H1 (cell line): ENCODE data around the gene GRK5. TPM values are rescaled to one million over a fixed set of nuclear protein-coding genes. Genes with fewer than 3 reads are reported as not detected.

ENCODE experiments used
- CTCF ChIA-PET: fragments of 300-600 bp; sonication (Branson Sonifier 250); formaldehyde crosslinking; loops from one replicate; lab custom pipeline; 2021; ENCODE audit not compliant: partially characterized antibody; lab: Charles Lee
- POLR2A ChIA-PET: fragments of 300-600 bp; sonication (Branson Sonifier 250); formaldehyde crosslinking; loops from one replicate; lab custom pipeline; 2021; ENCODE audit warnings: inconsistent platforms; ENCODE audit not compliant: partially characterized antibody; lab: Charles Lee
- DNase-seq, 2 experiments: peaks; one replicate each; pipeline versions ENCODE4 v3.0.0 to v3.0.0-alpha.2; 2010 to 2022; ENCODE audit warnings: low spot score in 2 of 2, low read depth in 1 of 2, mixed read lengths in 1 of 2
- FAIRE-seq: peaks from 2 replicates; lab custom pipeline; 2011; peaks lifted over from hg19 to GRCh38; lab: Jason Lieb, UNC
- H2AFZ ChIP-seq: 2 replicates; pipeline ENCODE4 v1.8.1; 2012; ENCODE audit warnings: low read length, inconsistent platforms
- H2AK5ac ChIP-seq: 2 replicates; pipeline ENCODE4 v1.6.1; 2013; ENCODE audit warnings: low read depth, low read length
- H2BK120ac ChIP-seq: replicated peaks from 2 replicates; pipeline ENCODE3; 2013; ENCODE audit warnings: low read depth, low read length, inconsistent platforms
- H2BK12ac ChIP-seq: 2 replicates; pipeline ENCODE4 v1.6.1; 2013; ENCODE audit warnings: low read depth, low read length
- H2BK15ac ChIP-seq: 2 replicates; pipeline ENCODE4 v1.6.1; 2013; ENCODE audit warnings: low read length
- H2BK20ac ChIP-seq: 2 replicates; pipeline ENCODE4 v1.6.1; 2013; ENCODE audit warnings: low read length
- H2BK5ac ChIP-seq: 2 replicates; pipeline ENCODE4 v1.6.1; 2013; ENCODE audit warnings: low read depth, low read length
- H3K14ac ChIP-seq: 2 replicates; pipeline ENCODE4 v1.6.1; 2013; ENCODE audit warnings: inconsistent platforms; ENCODE audit not compliant: insufficient read length
- H3K18ac ChIP-seq: 2 replicates; pipeline ENCODE4 v1.6.1; 2013; ENCODE audit warnings: low read length; ENCODE audit errors: extremely low read depth
- H3K23ac ChIP-seq: 2 replicates; pipeline ENCODE4 v1.6.1; 2013; ENCODE audit warnings: inconsistent platforms; ENCODE audit not compliant: insufficient read length
- H3K23me2 ChIP-seq: 2 replicates; pipeline ENCODE4 v1.6.1; 2013; ENCODE audit warnings: low read depth, low read length
- H3K27ac ChIP-seq: 2 replicates; pipeline ENCODE4 v1.6.1; 2011; ENCODE audit warnings: low read depth, low read length, inconsistent platforms
- H3K27me3 ChIP-seq, 4 experiments: replicated peaks in 1 of 4; 1 replicate in 1 of 4; 2 replicates in 3 of 4; pipeline versions ENCODE4 v1.6.1 to v1.8.1; 2011 to 2013; ENCODE audit warnings: low read length in 3 of 4, mild to moderate bottlenecking in 3 of 4, inconsistent platforms in 2 of 4, mixed read lengths in 2 of 4, moderate library complexity in 1 of 4; ENCODE audit not compliant: control insufficient read depth in 3 of 4, insufficient read depth in 3 of 4; ENCODE audit errors: extremely low read depth in 1 of 4
- H3K36me3 ChIP-seq, 4 experiments: 2 replicates each; pipeline versions ENCODE4 v1.6.1 to v1.8.1; 2011 to 2013; ENCODE audit warnings: mild to moderate bottlenecking in 4 of 4, low read length in 3 of 4, moderate library complexity in 2 of 4, control low read depth in 1 of 4, inconsistent platforms in 1 of 4; ENCODE audit not compliant: insufficient read depth in 4 of 4, control insufficient read depth in 2 of 4
- H3K4ac ChIP-seq: replicated peaks from 2 replicates; pipeline ENCODE3; 2013; ENCODE audit warnings: low read length, low read depth, mixed read lengths, inconsistent platforms; ENCODE audit not compliant: insufficient read length
- H3K4me1 ChIP-seq, 4 experiments: replicated peaks in 1 of 4; 1 replicate in 1 of 4; 2 replicates in 3 of 4; pipeline versions ENCODE4 v1.6.1 to v1.8.1; 2011 to 2013; ENCODE audit warnings: low read length in 3 of 4, inconsistent platforms in 2 of 4, mixed read lengths in 1 of 4; ENCODE audit not compliant: insufficient read depth in 4 of 4, control insufficient read depth in 3 of 4
- H3K4me2 ChIP-seq, 2 experiments: 2 replicates each; pipeline versions ENCODE4 v1.6.1 to v1.8.1; 2011 to 2013; ENCODE audit warnings: low read depth in 2 of 2, low read length in 2 of 2, control low read depth in 1 of 2, inconsistent platforms in 1 of 2, mild to moderate bottlenecking in 1 of 2; ENCODE audit not compliant: insufficient read depth in 1 of 2
- H3K4me3 ChIP-seq, 4 experiments: fragments of 200-600, 300-600 bp in 1 of 4; sonication (generic), shearing (Covaris generic), sonication (Bioruptor Twin) in 1 of 4; 2 replicates each; pipeline versions ENCODE4 v1.5.1 to v1.8.1; 2011 to 2016; ENCODE audit warnings: low read length in 4 of 4, low read depth in 3 of 4, control low read depth in 2 of 4, inconsistent platforms in 2 of 4, mild to moderate bottlenecking in 2 of 4, mixed read lengths in 1 of 4, moderate library complexity in 1 of 4; ENCODE audit not compliant: insufficient read depth in 2 of 4; ENCODE audit errors: extremely low read depth in 1 of 4
- H3K56ac ChIP-seq: replicated peaks from 2 replicates; pipeline ENCODE3; 2013; ENCODE audit warnings: low read depth, mild to moderate bottlenecking, mixed read lengths, low read length, inconsistent platforms; ENCODE audit not compliant: insufficient read length
- H3K79me1 ChIP-seq: 2 replicates; pipeline ENCODE4 v1.6.1; 2013; ENCODE audit warnings: low read depth, low read length, control low read depth
- H3K79me2 ChIP-seq, 2 experiments: 2 replicates each; pipeline versions ENCODE4 v1.6.1 to v1.8.1; 2012 to 2013; ENCODE audit warnings: low read length in 2 of 2, mild to moderate bottlenecking in 2 of 2, inconsistent platforms in 1 of 2; ENCODE audit not compliant: insufficient read depth in 2 of 2, control insufficient read depth in 1 of 2
- H3K9ac ChIP-seq, 4 experiments: replicated peaks in 1 of 4; 1 replicate in 1 of 4; 2 replicates in 3 of 4; pipeline versions ENCODE4 v1.6.1 to v1.8.1; 2011 to 2013; ENCODE audit warnings: low read depth in 3 of 4, low read length in 3 of 4, control low read depth in 2 of 4, mild to moderate bottlenecking in 2 of 4, moderate library complexity in 2 of 4, inconsistent platforms in 1 of 4; ENCODE audit errors: extremely low read depth in 1 of 4
- H3K9me3 ChIP-seq, 2 experiments: 2 replicates each; pipeline versions ENCODE4 v1.6.1 to v1.8.1; 2012 to 2013; ENCODE audit warnings: mild to moderate bottlenecking in 2 of 2, moderate library complexity in 2 of 2, control low read depth in 1 of 2, inconsistent platforms in 1 of 2, low read depth in 1 of 2, low read length in 1 of 2, mixed read lengths in 1 of 2; ENCODE audit not compliant: insufficient read depth in 2 of 2
- H4K20me1 ChIP-seq, 2 experiments: replicated peaks in 1 of 2; 2 replicates each; pipeline versions ENCODE3 to v1.8.1; 2011 to 2013; ENCODE audit warnings: inconsistent platforms in 2 of 2, low read length in 2 of 2, mild to moderate bottlenecking in 1 of 2; ENCODE audit not compliant: insufficient read depth in 2 of 2, control insufficient read depth in 1 of 2
- H4K5ac ChIP-seq: 2 replicates; pipeline ENCODE4 v1.6.1; 2013; ENCODE audit warnings: low read length, low read depth, mixed read lengths, inconsistent platforms; ENCODE audit not compliant: insufficient read length
- H4K8ac ChIP-seq: 2 replicates; pipeline ENCODE4 v1.8.0; 2013; ENCODE audit warnings: mild to moderate bottlenecking, moderate library complexity, low read length, inconsistent platforms; ENCODE audit not compliant: insufficient read depth; ENCODE audit errors: extremely low read depth
- H4K91ac ChIP-seq: replicated peaks from 2 replicates; pipeline ENCODE3; 2013; ENCODE audit warnings: low read length, mixed read lengths, inconsistent platforms; ENCODE audit not compliant: insufficient read length
- EP300 ChIP-seq, 2 experiments: IDR thresholded peaks; 1 replicate in 1 of 2; 2 replicates in 1 of 2; pipeline ENCODE4 v1.6.1; 2011 to 2012; ENCODE audit warnings: low read depth in 2 of 2, low read length in 2 of 2, mild to moderate bottlenecking in 2 of 2, borderline replicate concordance in 1 of 2, inconsistent platforms in 1 of 2, moderate library complexity in 1 of 2
- KDM1A ChIP-seq: fragments of 200-600, 300-600 bp; sonication (generic); IDR thresholded peaks from 2 replicates; pipeline ENCODE4 v1.7.1; 2016; ENCODE audit warnings: mild to moderate bottlenecking, low read length, borderline replicate concordance
- KDM5A ChIP-seq: fragments of 200-600 bp; IDR thresholded peaks from 2 replicates; pipeline ENCODE4 v1.7.1; 2012; ENCODE audit warnings: mild to moderate bottlenecking, low read length, inconsistent platforms, mixed read lengths
- USF2 ChIP-seq: IDR thresholded peaks from 2 replicates; pipeline ENCODE4 v1.6.1; 2011; ENCODE audit warnings: low read length, improper control_type of control experiment
- ZNF274 ChIP-seq: IDR thresholded peaks from 2 replicates; pipeline ENCODE4 v1.7.0; 2012; ENCODE audit warnings: low read length, borderline replicate concordance; ENCODE audit errors: extremely low read depth
- WGBS, 2 experiments: shearing (Covaris generic) in 1 of 2; methylation state at CpG; one replicate each; pipeline versions ENCODE4 v1.1.6 to v1.1.7; 2013 to 2015; ENCODE audit warnings: low lambda C conversion rate in 2 of 2, mixed read lengths in 2 of 2, inconsistent platforms in 1 of 2, low coverage in 1 of 2, missing lambda C conversion rate in 1 of 2; ENCODE audit not compliant: insufficient replicate concordance in 2 of 2, insufficient coverage in 1 of 2, insufficient read length in 1 of 2; ENCODE audit errors: extremely low coverage in 1 of 2, missing lambda C conversion rate in 1 of 2; 5-methylcytosine and 5-hydroxymethylcytosine counted together
- polyA plus RNA-seq, 7 experiments: library from polyadenylated mRNA; depleted of rRNA in 3 of 7; stranded (reverse) in 5 of 7; unstranded in 2 of 7; fragments of >200 nt in 5 of 7; fragments of 200-250 nt in 2 of 7; gene quantifications; 1 replicate in 5 of 7; 2 replicates in 1 of 7; 4 replicates in 1 of 7; pipeline versions ENCODE4 v1.2.1 to v1.2.3, GENCODE V29; 2011 to 2013; ENCODE audit warnings: missing spikeins in 2 of 7, mixed read lengths in 2 of 7
- total RNA-seq: library from RNA; stranded (reverse); fragmentation: NEBNext Ultra II Directional; extraction: Animal tissue kit (Norgen Biotek cat#: 25700); gene quantifications from 2 replicates; pipeline ENCODE4 v1.2.1, GENCODE V29; 2021
- TF ChIP-seq, protein P1 (sequence below): IDR thresholded peaks from 2 replicates; pipeline ENCODE4 v1.6.1; 2012; ENCODE audit warnings: low read length, inconsistent platforms

Gene GRK5
- total and polyA plus RNA-seq, 2 of the 8 experiments (the other 6 are each of a cell fraction or from before 2014, with no cell fraction given) = 0.54 to 2.5 TPM

DNA sequence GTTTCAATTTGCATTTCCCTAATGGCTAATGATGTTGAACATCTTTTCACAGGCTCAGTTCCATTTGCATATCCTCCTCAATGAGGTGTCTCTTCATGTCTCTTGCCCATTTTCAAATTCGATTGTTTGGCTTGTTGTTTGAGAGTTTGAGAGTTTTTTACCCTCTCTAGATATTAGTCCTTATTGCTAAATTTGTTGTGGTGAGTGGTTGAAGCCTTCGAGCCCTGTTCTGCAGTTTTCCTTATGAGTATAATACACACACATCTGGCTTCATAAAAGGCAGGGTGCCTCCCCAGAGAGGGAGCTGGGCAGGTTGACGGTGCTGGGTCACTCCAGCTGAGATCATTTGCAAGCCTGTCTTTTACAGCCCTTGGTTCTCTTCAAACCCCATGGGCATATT is 270.1 kb downstream of the GRK5 start:
- ChIA-PET POLR2A (no interaction called here), CTCF (interaction anchor here (1.1 to 5.0 kb wide), 3 partner anchors 12 to 279 kb away, joined by 3 to 20 read pairs (median 5); no protein-coding TSS in a partner anchor)
- Histone ChIP-seq H2BK20ac (no peak overlapping the region), H2BK12ac (no peak overlapping the region), H3K9ac (no peak overlapping the region), H3K27me3 (peaks cover 44 to 81% (median 69%) of the 10 kb centered on the region in 4 experiments), H4K91ac (no peak overlapping the region), H2BK5ac (no peak overlapping the region), H3K79me2 (no peaks in the 10 kb centered on the region), H2BK120ac (no peak overlapping the region), H3K23ac (no peak overlapping the region), H3K4me1 (peaks cover 0 to 8% (median 2%) of the 10 kb centered on the region in 4 experiments; a peak in 3 of 7 replicates), H4K20me1 (peaks cover 4 to 5% of the 10 kb centered on the region in 2 experiments), H4K5ac (no peak overlapping the region), H3K23me2 (peaks cover 2% of the 10 kb centered on the region; the same call in 1 of the 2 replicates), H3K18ac (no peak overlapping the region), H3K9me3 (no peaks in the 10 kb centered on the region), H3K79me1 (no peaks in the 10 kb centered on the region), H3K27ac (no peak overlapping the region), H3K14ac (no peak overlapping the region), H3K4ac (no peak overlapping the region), H2AK5ac (no peak overlapping the region), H3K4me3 (no peak overlapping the region), H3K36me3 (no peaks in the 10 kb centered on the region), H2BK15ac (no peak overlapping the region), H4K8ac (no peak overlapping the region), H2AFZ (no peak overlapping the region), H3K4me2 (no peak overlapping the region), H3K56ac (no peak overlapping the region)
- WGBS, 2 experiments = 62% methylated on average over 3 of the region's 3 CpGs; no CpG with 5 or more reads in 1 of the 2 experiments
- TF ChIP-seq ZNF274 = no peak
- TF ChIP-seq EP300 (IDR thresholded peaks at IDR 0.05; ENCODE audit: borderline replicate concordance in 1 of 2, low read depth in 2 of 2, low read length in 2 of 2) = no peak
- TF ChIP-seq, protein P1, sequence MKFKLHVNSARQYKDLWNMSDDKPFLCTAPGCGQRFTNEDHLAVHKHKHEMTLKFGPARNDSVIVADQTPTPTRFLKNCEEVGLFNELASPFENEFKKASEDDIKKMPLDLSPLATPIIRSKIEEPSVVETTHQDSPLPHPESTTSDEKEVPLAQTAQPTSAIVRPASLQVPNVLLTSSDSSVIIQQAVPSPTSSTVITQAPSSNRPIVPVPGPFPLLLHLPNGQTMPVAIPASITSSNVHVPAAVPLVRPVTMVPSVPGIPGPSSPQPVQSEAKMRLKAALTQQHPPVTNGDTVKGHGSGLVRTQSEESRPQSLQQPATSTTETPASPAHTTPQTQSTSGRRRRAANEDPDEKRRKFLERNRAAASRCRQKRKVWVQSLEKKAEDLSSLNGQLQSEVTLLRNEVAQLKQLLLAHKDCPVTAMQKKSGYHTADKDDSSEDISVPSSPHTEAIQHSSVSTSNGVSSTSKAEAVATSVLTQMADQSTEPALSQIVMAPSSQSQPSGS = no peak
- TF ChIP-seq KDM1A = no peak
- no peak for TF ChIP-seq USF2
- TF ChIP-seq KDM5A = no peak
- FAIRE-seq (no peak), DNase-seq (no peak)
